NK-92 (cell line): Measurements from ENCODE around the gene MTF1.

Experiments
- DNase-seq: peaks from one replicate; lab custom pipeline; 2025; ENCODE audit not compliant: unreplicated experiment; lab: John Stamatoyannopoulos, UW

MTF1 gene

DNA sequence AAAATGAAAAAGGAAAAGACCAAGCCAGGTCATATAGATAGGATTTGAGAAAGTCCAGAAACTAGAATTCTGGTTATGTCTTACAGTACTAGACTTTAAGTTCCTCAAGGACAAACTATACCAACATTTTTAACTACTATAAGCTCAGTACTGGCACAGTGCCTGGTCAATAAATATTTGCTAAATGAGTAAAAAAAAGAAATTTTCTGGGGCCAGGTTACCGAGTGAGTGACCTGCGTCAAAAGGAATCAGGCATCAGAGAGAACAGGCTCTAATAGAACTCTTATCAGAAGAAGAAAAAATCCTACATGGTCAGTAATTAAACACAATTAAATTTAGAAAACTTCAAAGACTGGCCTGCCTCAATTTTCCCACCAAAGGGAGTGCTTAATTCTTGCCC is 27.6 kb downstream of the MTF1 start:
- no peak for DNase-seq

DNA sequence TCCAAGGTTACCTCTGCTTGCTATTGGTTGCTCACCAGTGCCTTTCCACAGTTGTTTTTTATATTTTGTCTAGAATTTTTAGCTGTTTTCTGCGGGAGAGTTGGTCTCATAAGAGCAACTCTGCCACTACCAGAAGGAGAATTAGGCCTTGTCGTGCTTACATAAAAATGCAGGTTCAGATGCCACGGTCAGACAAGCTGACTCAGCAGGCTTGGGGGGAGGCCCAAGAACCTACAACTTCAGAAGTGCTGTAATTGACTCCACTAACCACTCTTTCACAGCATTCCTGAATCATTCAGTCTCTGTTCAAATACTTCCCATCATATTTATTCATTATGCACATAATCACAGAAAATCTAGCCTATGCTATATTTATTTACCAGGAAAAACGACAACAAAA is 28.3 kb downstream of the MTF1 start:
- DNase-seq: no peak

DNA sequence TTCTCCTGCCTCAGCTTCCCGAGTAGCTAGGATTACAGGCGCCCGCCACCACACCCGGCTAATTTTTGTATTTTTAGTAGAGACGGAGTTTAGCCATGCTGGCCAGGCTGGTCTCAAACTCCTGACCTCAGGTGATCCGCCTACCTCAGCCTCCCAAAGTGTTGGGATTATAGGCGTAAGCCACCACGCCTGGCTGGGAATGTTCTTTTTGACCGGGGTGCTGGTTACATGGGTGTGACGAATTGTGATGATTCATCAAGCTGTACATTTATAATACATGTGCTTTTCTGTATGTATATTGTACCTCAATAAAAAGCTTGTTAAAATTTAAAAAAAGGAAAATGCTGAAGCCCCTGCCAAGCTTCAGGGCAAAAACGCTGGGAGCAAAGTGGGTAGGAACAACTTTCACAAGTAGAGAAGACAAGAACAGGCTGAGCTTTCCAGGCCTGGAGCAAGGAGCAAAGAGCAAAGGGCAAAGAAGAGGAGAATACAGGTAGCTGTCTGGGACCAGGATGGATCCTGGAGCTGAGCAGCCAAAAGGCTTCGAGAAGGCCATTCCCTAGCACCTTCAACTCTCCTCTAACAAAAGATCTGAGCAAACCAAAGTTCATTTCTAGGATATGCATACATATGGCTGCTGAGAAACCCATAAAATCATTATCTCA is 30.9 kb downstream of the MTF1 start:
- no peak for DNase-seq

DNA sequence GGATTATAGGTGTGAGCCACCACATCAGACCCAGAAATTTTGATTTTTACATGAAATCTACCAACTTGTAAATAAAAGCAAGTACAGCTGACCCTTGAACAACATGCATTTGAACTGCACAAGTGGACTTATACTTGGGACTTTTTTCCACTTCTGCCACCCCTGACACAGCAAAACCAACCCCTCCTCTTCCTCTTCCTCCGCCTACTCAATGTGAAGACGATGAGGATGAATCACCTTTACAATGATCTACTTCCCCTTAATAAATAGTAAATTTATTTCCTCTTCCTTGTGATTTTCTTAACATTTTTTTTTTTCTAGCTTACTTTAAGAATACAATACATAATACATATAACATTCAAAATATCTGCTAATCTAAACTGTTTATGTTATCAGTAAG is 33.9 kb downstream of the MTF1 start:
- DNase-seq: no peak

DNA sequence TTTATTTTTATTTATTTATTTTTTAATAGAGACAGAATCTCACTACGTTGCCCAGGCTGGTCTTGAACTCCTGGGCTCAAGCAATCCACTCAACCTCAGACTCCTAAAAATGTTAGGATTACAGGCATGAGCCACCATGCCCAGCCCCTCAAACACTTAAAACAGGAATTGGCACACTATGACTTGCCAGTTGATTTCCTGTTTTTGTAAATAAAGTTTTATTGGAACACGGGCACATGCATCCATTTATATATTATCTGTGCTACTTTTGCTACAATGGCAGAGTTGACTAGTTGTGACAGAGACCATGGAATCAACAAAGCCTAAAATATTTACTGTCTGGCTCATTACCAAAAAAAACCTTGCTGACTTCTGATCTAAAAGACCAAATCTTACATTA is 35.4 kb downstream of the MTF1 start:
- no peak for DNase-seq

DNA sequence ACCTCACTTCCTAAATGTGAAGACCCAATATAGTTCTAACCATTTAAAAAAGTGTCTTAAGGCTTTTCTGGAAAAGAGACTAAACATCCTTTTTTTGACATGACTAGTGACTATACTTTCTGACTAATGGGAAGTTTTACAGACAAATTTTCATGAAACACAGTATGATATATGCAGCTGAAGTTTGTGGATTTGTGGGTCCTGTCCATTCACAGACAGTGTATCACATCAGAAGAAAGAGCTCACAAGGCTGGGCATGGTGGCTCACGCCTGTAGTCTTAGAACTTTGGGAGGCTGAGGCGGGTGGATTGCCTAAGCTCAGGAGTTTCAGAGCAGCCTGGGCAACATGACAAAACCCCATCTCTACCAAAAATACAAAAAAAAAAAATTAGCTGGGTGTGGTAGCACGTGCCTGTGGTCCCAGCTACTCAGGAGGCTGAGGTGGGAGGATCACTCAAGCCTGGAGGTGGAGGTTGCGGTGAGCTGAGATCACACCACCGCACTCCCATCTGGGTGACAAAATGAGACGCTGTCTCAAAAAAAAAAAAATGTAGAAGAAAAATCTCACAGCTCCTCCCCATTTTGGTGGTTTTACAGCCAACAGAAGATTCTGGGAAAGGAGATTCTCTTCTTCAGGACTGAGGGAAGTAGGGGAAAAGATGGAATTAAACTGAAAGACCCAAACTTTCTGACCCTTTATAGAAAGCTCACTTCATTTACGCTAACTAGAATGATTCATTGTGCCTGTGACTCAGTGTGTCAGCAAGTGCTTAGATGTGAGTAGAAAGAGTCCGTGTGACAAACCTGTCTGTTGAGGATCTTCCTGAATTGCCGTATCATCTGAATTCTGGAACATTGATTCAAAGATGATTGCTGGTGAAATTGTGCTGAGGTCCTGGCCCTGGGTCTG is 36.2 kb downstream of the MTF1 start:
- DNase-seq: no peak

DNA sequence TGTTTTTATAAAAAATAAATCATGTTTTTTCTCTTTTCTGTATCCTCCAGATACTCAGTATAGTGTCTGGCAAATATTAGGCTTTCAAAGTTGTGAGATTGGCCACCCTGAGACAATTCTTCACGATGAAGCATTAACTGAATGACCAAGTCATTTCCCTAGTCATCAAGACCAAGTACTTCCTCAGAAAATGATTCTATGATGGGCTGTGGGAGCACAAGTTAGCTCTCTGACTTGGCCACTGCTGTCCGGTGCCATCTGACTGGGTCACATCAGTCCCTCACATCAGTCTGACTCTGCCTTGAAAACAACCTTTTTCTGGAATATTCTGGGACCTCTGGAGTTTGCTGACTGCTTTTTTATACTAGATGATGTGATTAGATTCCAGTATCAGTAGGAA is 37.9 kb downstream of the MTF1 start:
- DNase-seq: no peak

DNA sequence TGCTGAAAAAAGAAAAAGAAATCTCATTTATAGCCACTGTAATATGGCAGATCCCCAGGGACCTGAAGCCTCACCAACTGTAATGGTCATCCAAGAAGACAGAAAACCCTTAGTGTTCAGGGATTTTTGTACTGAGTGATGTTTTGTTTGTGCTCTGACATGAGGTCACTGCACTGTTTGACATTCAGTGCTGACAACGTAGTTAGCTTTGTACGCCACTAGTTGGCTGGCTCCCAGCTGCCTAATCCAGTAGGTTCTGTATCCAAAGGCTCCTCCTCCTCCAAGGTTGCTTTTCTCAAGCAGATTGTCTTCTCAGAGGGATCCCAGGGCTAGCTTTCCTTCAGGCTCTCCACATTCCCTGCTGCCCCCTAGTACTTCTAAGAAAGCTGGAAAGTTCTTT is 41.9 kb downstream of the MTF1 start:
- no peak for DNase-seq

DNA sequence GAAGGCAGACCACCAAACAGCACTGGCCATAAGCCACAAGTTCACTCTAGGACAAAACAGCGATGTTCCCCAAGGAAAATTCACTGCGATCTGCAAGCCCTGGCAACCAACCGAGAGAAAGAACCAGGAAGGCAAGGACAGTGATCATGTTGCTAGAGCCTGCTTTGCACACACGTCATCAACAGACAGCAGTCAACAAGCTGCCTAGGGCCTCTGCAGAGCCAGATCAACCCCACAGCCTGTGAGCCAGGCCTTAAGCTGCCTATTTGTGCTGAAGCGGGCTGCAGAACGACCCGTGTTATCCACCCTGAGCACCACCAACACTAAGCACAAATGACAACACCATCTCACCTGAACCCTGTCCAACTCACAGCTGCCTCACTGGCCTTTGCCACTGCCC is 45.1 kb downstream of the MTF1 start:
- DNase-seq: no peak

DNA sequence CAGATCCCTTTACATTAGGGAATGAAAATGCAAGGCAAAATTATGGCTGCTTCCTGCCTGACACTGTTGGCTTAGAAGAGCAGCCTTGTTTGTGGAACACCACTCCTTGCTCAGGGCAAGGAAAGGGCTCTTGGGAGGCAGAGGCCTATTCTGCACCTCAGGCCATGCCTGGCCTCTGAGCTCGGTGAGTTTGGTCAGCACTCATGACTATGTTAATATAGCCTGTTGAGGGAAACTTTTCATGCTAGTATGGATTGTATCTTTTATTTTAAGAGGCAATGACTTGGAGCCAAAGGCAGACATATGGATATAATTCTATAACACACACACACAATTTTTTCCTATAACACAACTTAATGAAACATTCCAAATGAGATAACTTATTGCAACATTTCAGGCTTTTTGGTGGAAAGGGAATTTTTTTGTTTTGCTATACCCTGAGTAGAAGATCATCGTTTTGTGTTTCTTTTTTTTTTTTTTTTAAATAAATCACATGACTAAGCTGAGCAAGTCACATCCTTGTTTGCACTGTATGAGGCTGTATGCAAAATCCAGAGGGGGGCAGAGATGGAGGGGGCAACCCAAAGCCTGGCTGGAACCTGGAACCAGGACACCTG is 45.8 kb downstream of the MTF1 start:
- DNase-seq: no peak

DNA sequence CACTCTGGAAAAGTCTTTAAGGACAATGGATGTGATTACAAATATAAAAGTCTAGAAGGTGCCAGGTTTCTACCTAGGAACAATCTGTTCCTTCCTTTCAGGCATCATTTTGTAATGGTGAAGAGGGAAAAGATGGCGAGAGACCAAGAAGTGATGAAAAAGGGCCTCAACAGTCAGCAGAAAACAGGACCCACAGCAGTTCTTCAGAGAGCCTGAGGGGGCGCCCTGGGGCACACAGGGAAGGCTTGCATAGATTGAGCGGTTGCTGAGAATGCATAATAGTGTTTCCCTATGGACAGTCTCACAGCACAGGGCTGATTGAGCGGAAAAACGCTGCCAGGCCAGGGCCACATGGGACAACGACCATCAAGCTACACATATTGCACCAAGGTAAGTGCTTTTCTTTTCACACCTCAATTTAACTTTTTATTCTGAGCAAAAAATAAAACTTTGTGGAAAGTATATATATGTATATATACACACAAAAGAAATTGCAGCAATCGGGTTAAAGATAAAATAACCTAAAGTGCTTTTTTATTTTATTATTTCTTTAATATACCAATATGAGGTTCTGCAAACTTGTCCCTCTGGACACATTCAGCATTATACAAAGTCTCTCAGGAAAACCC is 48.3 kb downstream of the MTF1 start:
- no peak for DNase-seq

DNA sequence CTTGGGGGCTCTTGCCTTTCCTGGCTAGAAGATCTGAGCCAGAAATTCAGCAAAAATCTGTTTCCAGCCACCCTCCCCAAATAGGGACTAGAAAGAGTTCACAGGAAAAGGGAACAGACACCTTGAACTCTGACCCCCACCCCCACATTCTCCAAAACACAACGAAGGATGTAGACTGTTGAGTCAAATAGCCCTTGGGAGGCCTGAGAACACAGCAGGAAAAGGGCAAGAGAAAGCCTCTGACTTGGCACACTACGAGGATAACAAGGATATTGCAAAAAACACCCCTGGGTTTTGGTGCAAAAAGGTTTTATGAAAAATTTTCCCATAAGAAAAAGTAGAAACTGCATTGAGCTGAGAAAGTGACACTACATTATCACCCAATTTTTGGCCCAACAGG is 49.5 kb downstream of the MTF1 start:
- DNase-seq: no peak

DNA sequence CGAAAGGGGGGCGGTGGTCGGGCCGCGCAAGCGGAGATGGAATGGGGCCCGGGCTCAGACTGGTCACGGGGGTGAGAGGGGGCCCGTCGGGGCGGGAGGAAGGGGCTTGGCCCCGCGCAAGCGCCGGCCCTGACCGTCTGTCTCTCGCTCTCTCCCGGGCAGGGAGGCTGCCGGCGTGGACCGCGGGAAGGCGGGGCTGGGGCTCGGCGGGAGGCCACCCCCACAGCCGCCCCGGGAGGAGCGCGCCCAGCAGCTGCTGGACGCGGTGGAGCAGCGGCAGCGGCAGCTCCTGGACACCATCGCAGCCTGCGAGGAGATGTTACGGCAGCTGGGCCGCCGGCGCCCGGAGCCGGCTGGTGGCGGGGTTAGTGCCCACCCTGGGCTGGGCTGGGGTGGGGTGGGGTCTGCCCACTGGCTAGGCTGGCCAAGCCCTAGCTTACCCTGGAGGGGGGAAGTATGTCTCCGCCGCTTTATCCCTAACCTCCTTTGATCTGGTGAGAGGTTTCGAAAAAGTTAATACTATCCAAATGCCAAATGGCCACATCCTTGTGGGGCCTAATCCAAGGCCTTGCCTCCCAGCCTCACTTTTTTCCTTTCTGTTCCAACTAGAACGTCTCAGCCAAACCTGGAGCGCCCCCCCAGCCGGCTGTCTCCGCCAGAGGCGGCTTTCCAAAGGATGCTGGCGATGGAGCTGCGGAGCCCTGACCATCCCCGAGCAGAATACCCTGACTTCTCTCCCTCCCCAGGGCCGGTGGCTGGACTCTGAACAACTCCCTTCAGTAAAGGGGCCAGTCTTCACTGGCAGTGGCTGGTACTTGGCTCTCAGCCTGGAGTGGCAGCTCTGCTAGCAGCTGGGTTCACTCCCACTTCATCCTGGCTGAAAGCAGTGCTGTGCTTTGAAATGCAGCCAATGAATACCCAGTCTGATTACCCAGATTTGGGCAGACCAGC is 50.7 kb downstream of the MTF1 start:
- DNase-seq: no peak

DNA sequence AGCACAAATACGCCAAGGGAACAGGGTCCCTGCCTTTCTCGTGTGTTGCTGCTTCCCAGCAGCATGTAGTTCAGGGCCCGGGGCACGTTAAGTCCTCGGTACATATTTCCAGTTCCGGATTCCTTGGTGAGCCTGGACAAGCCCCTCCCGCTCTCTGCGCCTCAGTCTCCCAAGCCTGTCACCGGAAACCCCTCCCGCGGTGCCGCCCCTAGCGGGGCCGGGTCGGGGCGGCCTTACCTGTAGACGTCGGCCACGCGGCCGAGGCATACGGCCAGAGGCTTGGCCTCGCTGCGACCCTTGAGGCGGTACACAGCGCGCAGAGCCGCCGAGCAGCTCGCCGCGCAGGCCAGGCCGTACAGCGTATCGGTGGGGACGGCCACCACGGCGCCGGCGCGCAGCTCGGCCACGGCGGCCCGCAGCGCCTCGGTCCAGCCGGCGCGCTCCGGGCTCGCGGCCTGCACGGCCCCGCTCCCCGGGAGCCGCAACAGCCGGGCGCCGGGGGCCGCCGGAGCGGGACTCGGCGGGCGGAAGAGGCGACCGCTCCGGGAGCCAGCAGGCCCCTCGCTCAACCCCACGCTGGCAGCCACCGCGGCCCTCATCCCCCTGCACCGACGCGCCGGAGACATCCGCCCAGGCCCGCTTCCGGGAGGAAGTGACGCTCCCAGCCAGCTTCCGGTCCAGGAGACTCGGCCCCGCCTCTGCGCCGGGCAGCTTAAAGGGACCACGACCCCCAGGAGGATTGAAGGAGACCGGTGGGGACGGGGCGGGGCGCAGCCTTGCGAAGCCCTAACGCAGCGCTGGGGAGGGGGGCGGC is 51.6 kb downstream of the MTF1 start, which contains the start of the genes C1orf122 and YRDC:
TSS of gene C1orf122 (plus strand) at position 236 of the 814 bp plus-strand sequence. CDS start 615 bp downstream, outside the sequence.
TSS of gene YRDC (minus strand) at position 654 of the 814 bp plus-strand sequence. CDS start at position 626, 28 bp downstream.
- peak; percentile 30 for DNase-seq

DNA sequence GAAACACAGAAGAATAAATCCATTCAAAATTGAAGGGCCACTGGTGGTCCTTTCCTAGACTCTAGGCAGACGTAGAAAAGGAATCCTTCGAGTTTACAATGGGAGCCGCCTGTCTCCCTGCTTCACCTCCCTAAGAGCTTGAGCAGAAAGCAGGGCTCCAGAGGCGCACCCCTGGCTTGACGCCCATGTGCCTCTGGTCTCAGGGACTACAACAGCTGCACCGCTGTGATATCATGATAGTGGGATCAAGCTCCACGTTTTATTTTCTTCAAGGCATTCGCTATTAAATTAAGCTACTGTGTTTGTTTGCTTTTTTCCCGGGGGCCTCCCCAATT is 52.2 kb downstream of the MTF1 start:
- no peak for DNase-seq

DNA sequence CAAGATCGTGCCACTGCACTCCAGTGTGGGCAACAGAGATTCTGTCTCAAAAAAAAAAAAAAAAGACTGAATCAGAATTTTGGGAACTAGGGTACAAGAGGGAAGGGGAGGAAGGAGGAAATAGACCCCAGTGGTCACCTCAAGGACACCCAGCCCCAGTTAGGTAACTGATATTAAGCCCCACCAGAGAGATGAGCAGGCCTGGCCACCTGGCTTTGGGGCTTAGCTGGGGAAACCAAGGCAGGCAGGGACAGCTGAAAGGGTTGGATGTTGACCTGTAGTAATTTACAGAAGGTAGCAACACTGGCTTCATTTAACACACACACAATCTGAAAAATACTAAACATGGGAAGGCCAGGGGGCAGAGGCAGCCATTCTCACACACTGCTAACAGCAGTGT is 57.0 kb downstream of the MTF1 start:
- DNase-seq: no peak

DNA sequence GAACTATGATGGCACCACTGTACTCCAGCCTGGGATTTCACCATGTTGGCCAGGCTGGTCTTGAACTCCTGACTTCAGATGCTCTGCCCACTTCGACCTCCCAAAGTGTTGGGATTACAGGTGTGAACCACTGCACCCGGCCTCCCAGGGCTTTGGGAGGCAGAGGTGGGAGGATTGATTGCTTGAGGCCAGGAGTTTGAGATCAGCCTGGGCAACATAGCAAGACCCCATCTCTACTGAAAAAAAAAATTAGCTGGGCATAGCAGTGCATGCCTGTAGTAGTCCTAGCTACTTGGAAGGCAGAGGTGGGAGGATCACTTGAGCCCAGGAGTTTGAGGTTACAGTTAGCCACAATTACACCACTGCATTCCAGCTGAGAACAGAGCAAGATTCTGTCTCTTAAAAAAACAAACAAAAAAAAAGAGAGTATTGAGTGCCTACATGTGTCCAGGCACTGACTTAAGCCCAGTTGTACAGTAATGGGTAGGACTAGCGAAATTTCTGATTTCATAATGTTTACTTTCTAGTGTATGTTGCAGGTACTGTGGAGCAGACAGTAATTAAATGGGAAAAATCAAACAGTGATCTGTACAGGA is 61.5 kb downstream of the MTF1 start:
- no peak for DNase-seq

DNA sequence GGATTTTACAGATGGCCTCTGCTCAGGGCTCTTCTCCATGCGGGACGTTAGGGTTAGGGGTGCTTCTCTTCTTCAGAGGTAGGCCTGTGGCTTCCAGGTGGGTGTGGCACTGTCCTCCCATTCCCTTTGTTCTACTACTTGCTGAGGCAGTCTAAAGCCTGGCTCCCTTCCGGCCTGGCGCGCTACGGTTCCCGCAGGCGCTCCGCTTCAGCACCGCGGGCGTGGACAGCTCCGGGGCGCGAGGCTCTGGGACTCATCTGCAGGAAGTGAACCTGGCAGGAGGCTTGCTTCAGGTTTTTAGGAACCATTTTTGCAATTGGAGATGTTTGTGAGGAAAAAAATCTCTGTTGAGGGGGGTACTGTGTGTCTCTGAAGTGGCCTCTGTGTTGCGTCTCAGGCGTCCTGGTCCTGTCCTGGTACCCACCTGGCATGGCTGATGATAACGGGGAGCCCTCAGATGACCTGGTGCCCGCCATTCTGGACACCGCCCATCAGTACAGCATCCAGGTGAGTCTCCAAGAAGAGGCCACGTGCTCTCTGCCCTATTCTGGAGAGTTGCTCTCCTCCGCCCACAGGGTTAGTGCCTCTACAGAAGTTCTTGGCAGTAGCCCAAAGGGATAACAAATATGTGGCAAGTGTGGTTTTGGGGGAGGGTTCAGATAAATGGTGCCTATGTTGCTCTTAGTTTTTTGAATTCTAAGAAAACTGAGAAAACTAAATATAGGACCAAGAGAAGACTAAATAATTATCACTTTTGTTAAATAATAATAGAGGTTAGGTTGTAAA is 63.9 kb downstream of the MTF1 start:
- DNase-seq: no peak
